Fibroblast of skin of scalp (primary cell): ENCODE data around the gene C10orf105.

Experiments
- DNase-seq: peaks from one replicate; pipeline ENCODE4 v3.0.0-alpha.2; 2013

The C10orf105 gene

GRCh38 chr10:71697938-71698709, 21.5 kb downstream of the C10orf105 start:
- DNase-seq: no peak

- peak; percentile 30 for DNase-seq
These were observed 22.8 kb downstream of the C10orf105 start for GRCh38 chr10:71696628-71697326.

GRCh38 chr10:71695502-71696476, 23.8 kb downstream of the C10orf105 start:
- no peak for DNase-seq

- no peak for DNase-seq
These were observed 25.0 kb downstream of the C10orf105 start for GRCh38 chr10:71694567-71694968.

GRCh38 chr10:71694039-71694501, 25.5 kb downstream of the C10orf105 start:
- DNase-seq: no peak

GRCh38 chr10:71693377-71693776, 26.2 kb downstream of the C10orf105 start:
- DNase-seq: no peak

- no peak for DNase-seq
These were observed 26.8 kb downstream of the C10orf105 start for GRCh38 chr10:71692598-71693306.

- DNase-seq: no peak
These were observed 28.2 kb downstream of the C10orf105 start for GRCh38 chr10:71691405-71691804.

- DNase-seq: no peak
These were observed 29.4 kb downstream of the C10orf105 start for GRCh38 chr10:71690094-71690720.

- DNase-seq: no peak
These were observed 31.3 kb downstream of the C10orf105 start for GRCh38 chr10:71688256-71688655.

GRCh38 chr10:71687480-71687879, 32.1 kb downstream of the C10orf105 start:
- no peak for DNase-seq

- no peak for DNase-seq
These were observed 32.5 kb downstream of the C10orf105 start for GRCh38 chr10:71687077-71687476.

GRCh38 chr10:71685554-71686232, 33.9 kb downstream of the C10orf105 start:
- no peak for DNase-seq

- no peak for DNase-seq
These were observed 35.0 kb downstream of the C10orf105 start for GRCh38 chr10:71684356-71685173.

GRCh38 chr10:71683301-71683700, 36.3 kb downstream of the C10orf105 start:
- DNase-seq: no peak

GRCh38 chr10:71681977-71682376, 37.6 kb downstream of the C10orf105 start:
- no peak for DNase-seq

- DNase-seq: no peak
These were observed 40.2 kb downstream of the C10orf105 start for GRCh38 chr10:71679425-71679824.

- DNase-seq: no peak
These were observed 41.3 kb downstream of the C10orf105 start for GRCh38 chr10:71678057-71678805.

- no peak for DNase-seq
These were observed 42.3 kb downstream of the C10orf105 start for GRCh38 chr10:71677261-71677660.
